HEK293 (cell line): ENCODE results near the gene MRPL14.

Experiments
- ZBTB8A ChIP-seq: fragments of 450-650 bp; formaldehyde crosslinking; IDR thresholded peaks from 2 replicates; pipeline ENCODE4 v1.5.1; 2016; ENCODE audit warnings: missing biosample characterization, missing genetic modification characterization
- ZNF146 ChIP-seq: fragments of 450-650 bp; formaldehyde crosslinking; IDR thresholded peaks from 2 replicates; pipeline ENCODE4 v1.5.1; 2016; ENCODE audit warnings: missing biosample characterization, missing genetic modification characterization
- ZNF76 ChIP-seq: fragments of 450-650 bp; formaldehyde crosslinking; IDR thresholded peaks from 2 replicates; pipeline ENCODE4; 2016; ENCODE audit warnings: low read depth, missing biosample characterization, missing genetic modification characterization, borderline replicate concordance
- TF ChIP-seq, protein P1 (sequence below): fragments of 450-650 bp; formaldehyde crosslinking; IDR thresholded peaks from 2 replicates; pipeline ENCODE4 v1.5.1; 2016; ENCODE audit warnings: missing biosample characterization, missing genetic modification characterization
- TF ChIP-seq, protein P2 (sequence below): fragments of 450-650 bp; formaldehyde crosslinking; IDR thresholded peaks from 2 replicates; pipeline ENCODE4 v1.5.1; 2016; ENCODE audit warnings: missing biosample characterization, missing genetic modification characterization
- TF ChIP-seq, protein P3 (sequence below): fragments of 450-650 bp; formaldehyde crosslinking; IDR thresholded peaks from 2 replicates; pipeline ENCODE4 v1.5.1; 2016; ENCODE audit warnings: missing biosample characterization, missing genetic modification characterization, low read depth
- TF ChIP-seq, protein P4 (sequence below): fragments of 450-650 bp; formaldehyde crosslinking; IDR thresholded peaks from 2 replicates; pipeline ENCODE4 v1.5.1; 2016; ENCODE audit warnings: missing biosample characterization, missing genetic modification characterization

DNA sequence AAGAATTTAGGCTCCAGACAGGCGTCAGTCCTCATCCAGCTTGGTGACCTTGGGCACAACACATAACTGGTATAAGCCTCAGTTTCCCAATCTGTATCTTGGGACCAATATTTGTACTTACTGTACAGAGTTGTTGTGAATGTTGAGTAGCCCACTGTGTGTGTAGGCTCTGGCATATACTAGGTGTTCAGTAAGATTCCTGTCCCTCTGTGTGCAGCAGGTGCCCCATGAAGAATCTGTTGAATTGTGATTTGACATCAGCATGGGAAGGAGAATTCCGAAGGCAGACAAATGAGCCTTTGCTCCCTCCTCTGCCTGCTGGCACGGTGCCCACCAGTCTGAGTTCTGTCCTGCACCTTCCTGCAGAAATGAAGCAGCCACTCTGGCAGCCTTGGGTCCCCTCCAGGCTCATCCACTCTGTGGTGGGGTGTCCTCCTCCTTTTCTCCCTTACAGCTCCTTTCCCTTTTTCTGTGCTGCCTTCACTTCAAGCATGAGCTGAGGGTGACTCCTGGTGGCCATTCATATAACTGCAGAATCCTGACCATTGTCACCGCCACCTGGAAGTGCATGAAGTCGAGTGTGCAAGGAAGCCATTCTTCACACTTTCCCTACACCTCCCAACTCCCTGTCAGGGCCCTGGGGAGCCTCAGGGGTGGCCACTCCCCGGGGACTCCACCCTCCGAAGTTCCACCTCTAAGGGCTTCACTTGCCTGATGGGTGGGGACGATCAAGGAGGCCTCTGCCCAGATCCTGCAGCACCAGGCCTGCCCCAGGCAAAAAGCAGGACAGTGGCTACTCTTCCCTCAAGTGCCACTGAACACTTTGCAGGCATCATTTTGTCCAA is 48.2 kb downstream of the MRPL14 start:
- TF ChIP-seq ZBTB8A (tag by site-specific recombination): no peak
- TF ChIP-seq, protein P1, sequence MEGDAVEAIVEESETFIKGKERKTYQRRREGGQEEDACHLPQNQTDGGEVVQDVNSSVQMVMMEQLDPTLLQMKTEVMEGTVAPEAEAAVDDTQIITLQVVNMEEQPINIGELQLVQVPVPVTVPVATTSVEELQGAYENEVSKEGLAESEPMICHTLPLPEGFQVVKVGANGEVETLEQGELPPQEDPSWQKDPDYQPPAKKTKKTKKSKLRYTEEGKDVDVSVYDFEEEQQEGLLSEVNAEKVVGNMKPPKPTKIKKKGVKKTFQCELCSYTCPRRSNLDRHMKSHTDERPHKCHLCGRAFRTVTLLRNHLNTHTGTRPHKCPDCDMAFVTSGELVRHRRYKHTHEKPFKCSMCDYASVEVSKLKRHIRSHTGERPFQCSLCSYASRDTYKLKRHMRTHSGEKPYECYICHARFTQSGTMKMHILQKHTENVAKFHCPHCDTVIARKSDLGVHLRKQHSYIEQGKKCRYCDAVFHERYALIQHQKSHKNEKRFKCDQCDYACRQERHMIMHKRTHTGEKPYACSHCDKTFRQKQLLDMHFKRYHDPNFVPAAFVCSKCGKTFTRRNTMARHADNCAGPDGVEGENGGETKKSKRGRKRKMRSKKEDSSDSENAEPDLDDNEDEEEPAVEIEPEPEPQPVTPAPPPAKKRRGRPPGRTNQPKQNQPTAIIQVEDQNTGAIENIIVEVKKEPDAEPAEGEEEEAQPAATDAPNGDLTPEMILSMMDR: peak; percentile 93
- TF ChIP-seq ZNF76 (tag by site-specific recombination): no peak
- TF ChIP-seq, protein P2, sequence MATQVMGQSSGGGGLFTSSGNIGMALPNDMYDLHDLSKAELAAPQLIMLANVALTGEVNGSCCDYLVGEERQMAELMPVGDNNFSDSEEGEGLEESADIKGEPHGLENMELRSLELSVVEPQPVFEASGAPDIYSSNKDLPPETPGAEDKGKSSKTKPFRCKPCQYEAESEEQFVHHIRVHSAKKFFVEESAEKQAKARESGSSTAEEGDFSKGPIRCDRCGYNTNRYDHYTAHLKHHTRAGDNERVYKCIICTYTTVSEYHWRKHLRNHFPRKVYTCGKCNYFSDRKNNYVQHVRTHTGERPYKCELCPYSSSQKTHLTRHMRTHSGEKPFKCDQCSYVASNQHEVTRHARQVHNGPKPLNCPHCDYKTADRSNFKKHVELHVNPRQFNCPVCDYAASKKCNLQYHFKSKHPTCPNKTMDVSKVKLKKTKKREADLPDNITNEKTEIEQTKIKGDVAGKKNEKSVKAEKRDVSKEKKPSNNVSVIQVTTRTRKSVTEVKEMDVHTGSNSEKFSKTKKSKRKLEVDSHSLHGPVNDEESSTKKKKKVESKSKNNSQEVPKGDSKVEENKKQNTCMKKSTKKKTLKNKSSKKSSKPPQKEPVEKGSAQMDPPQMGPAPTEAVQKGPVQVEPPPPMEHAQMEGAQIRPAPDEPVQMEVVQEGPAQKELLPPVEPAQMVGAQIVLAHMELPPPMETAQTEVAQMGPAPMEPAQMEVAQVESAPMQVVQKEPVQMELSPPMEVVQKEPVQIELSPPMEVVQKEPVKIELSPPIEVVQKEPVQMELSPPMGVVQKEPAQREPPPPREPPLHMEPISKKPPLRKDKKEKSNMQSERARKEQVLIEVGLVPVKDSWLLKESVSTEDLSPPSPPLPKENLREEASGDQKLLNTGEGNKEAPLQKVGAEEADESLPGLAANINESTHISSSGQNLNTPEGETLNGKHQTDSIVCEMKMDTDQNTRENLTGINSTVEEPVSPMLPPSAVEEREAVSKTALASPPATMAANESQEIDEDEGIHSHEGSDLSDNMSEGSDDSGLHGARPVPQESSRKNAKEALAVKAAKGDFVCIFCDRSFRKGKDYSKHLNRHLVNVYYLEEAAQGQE (tag by site-specific recombination): no peak
- TF ChIP-seq, protein P3, sequence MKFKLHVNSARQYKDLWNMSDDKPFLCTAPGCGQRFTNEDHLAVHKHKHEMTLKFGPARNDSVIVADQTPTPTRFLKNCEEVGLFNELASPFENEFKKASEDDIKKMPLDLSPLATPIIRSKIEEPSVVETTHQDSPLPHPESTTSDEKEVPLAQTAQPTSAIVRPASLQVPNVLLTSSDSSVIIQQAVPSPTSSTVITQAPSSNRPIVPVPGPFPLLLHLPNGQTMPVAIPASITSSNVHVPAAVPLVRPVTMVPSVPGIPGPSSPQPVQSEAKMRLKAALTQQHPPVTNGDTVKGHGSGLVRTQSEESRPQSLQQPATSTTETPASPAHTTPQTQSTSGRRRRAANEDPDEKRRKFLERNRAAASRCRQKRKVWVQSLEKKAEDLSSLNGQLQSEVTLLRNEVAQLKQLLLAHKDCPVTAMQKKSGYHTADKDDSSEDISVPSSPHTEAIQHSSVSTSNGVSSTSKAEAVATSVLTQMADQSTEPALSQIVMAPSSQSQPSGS: no peak
- no peak for TF ChIP-seq ZNF146 (tag by site-specific recombination)
- TF ChIP-seq, protein P4, sequence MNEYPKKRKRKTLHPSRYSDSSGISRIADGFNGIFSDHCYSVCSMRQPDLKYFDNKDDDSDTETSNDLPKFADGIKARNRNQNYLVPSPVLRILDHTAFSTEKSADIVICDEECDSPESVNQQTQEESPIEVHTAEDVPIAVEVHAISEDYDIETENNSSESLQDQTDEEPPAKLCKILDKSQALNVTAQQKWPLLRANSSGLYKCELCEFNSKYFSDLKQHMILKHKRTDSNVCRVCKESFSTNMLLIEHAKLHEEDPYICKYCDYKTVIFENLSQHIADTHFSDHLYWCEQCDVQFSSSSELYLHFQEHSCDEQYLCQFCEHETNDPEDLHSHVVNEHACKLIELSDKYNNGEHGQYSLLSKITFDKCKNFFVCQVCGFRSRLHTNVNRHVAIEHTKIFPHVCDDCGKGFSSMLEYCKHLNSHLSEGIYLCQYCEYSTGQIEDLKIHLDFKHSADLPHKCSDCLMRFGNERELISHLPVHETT: no peak
